Neural progenitor cell (in vitro differentiated cells): ENCODE data around the gene C9orf78. TPM values are rescaled to one million over a fixed set of nuclear protein-coding genes. Genes with fewer than 3 reads are reported as not detected.

Experiments
- DNase-seq: peaks from one replicate; pipeline ENCODE4 v3.0.0-alpha.2; 2016; ENCODE audit warnings: low spot score
- H2AFZ ChIP-seq: fragments of 200-600 bp; sonication (generic); replicated peaks from 2 replicates; pipeline ENCODE4 v1.6.1; 2016; ENCODE audit warnings: antibody characterized with exemption
- H3F3A ChIP-seq: fragments of 200-600 bp; sonication (generic); 2 replicates; pipeline ENCODE4 v1.6.1; 2016; ENCODE audit warnings: antibody characterized with exemption, low read depth
- H3K27ac ChIP-seq: fragments of 200-600 bp; sonication (generic); 2 replicates; pipeline ENCODE4 v1.5.1; 2016; ENCODE audit warnings: mild to moderate bottlenecking
- H3K27me3 ChIP-seq: fragments of 200-600 bp; sonication (generic); 2 replicates; pipeline ENCODE4 v1.6.1; 2016; ENCODE audit warnings: mild to moderate bottlenecking, moderate library complexity
- H3K36me3 ChIP-seq: fragments of 200-600 bp; sonication (generic); 2 replicates; pipeline ENCODE4 v1.5.1; 2016
- H3K4me1 ChIP-seq: fragments of 200-600 bp; sonication (generic); 2 replicates; pipeline ENCODE4 v1.6.1; 2016; ENCODE audit warnings: mixed run types
- H3K4me2 ChIP-seq: fragments of 200-600 bp; sonication (generic); 2 replicates; pipeline ENCODE4 v1.6.1; 2016
- H3K4me3 ChIP-seq: fragments of 200-600 bp; sonication (generic); 2 replicates; pipeline ENCODE4 v1.5.1; 2016
- H3K79me2 ChIP-seq: fragments of 200-600 bp; sonication (generic); 2 replicates; pipeline ENCODE4 v1.6.1; 2016; ENCODE audit warnings: low read depth
- H3K9ac ChIP-seq: fragments of 200-600 bp; sonication (generic); 2 replicates; pipeline ENCODE4 v1.6.1; 2016
- H3K9me3 ChIP-seq: fragments of 200-600 bp; sonication (generic); 2 replicates; pipeline ENCODE4 v1.5.1; 2016; ENCODE audit warnings: low read depth
- H4K20me1 ChIP-seq: fragments of 200-600 bp; sonication (generic); 2 replicates; pipeline ENCODE4 v1.6.1; 2016; ENCODE audit warnings: low read depth
- H3K27ac Mint-ChIP-seq: 3 replicates; pipeline ENCODE4 v1.8.0; 2021; ENCODE audit warnings: mixed read lengths
- H3K27me3 Mint-ChIP-seq: 2 replicates; pipeline ENCODE4 v1.8.0; 2022; ENCODE audit warnings: low read depth, mild to moderate bottlenecking, inconsistent platforms, moderate library complexity, mixed read lengths; ENCODE audit not compliant: insufficient read depth
- H3K36me3 Mint-ChIP-seq: 3 replicates; pipeline ENCODE4 v1.8.0; 2021; ENCODE audit warnings: mixed read lengths
- H3K4me1 Mint-ChIP-seq: 3 replicates; pipeline ENCODE4 v1.8.0; 2021; ENCODE audit warnings: mixed read lengths
- H3K4me3 Mint-ChIP-seq: 3 replicates; pipeline ENCODE4 v1.8.0; 2021; ENCODE audit warnings: mild to moderate bottlenecking, moderate library complexity, mixed read lengths
- H3K9me3 Mint-ChIP-seq: 3 replicates; pipeline ENCODE4 v1.8.0; 2020; ENCODE audit warnings: mixed read lengths
- EZH2 ChIP-seq: fragments of 200-600 bp; sonication (generic); IDR thresholded peaks from 2 replicates; pipeline ENCODE4 v1.6.1; 2017; ENCODE audit warnings: antibody characterized with exemption, mild to moderate bottlenecking, moderate library complexity
- EZH2phosphoT487 ChIP-seq: fragments of 200-600 bp; sonication (generic); IDR thresholded peaks from 2 replicates; pipeline ENCODE4 v1.6.1; 2017; ENCODE audit warnings: antibody characterized with exemption
- total RNA-seq: library from RNA; depleted of rRNA; stranded (reverse); fragments of >200 nt; gene quantifications from 2 replicates; pipeline ENCODE4 v1.2.3, GENCODE V29; 2015; ENCODE audit warnings: low replicate concordance
- TF ChIP-seq, protein P1 (sequence below): fragments of 200-600 bp; sonication (generic); IDR thresholded peaks from 2 replicates; pipeline ENCODE4 v1.5.1; 2017; ENCODE audit warnings: antibody characterized with exemption, mild to moderate bottlenecking

The C9orf78 gene
- total RNA-seq, 1 donor from 2014 or later = 42.2 TPM

DNA sequence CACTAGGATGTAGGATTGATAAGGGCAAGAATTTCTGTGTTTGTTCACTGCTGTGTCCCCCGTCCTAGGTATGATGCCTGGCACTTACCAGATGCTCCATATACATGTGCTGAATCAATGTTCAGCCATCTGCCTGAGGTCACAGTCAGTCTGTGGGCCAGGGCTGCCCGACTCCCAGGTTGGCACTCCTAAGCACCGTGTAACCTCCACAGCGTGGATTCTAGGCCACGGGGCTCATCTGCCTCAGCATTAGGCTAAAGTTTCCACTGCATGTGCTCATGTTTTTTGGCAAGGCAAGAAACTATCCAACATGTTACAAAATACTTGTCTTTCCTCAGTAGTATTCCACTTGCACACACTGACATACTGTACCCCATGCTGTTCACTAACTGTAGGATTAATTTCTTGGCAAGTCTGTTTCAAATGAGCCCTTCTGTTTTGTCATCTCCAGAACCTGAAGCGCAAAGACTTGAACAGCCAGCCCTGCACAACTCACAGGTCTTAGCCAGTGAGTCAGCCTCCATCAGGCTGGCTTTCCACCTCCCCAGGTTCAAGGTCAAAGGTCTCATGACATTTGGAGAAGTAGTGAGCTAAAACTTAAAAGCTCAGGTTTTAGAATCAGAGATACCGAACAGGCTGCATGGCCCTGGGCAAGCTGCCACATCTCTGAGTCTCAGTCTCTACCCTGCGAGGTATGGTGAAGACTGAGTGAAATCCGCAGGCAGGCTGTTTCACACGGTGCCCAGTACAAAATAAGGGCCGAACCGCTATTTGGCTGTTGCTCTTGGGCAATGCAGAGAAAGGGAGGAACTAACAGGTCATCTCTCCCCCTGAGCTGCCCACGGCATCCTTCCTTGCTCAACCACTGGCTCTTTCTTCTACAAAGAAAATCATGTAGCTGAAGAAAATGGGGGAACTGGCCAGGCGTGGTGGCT is 18.3 kb downstream of the C9orf78 start:
- peaks cover 3% of the 10 kb centered on the region for H3K79me2 ChIP-seq

DNA sequence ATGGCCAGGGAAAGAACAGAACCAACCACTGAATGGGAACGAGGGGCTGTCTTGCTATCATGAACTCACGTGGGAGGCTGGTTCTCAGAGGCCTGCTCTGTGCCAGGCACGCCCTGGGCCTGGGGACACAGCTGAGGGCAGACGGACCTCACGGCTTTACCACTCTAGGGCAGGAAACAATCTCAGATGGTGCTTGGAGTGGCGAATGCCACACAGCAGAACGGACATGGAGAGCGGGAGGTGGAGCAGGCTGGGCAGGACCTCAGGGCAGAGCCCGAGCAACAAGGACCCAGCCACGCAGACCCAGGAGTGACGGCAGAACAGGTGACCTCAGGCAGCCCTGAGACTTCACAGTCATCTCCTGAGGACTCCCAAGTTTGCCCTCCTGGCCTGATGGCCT is 19.8 kb downstream of the C9orf78 start:
- H2AFZ ChIP-seq = no peak overlapping the region
- peaks cover 16% of the 10 kb centered on the region for H4K20me1 ChIP-seq
- no peak overlapping the region for H3K4me3 ChIP-seq
- no peaks in the 10 kb centered on the region for H3K9me3 ChIP-seq
- no peaks in the 10 kb centered on the region for H3K9me3 Mint-ChIP-seq
- H3K27ac ChIP-seq = no peak overlapping the region
- no peak overlapping the region for H3K4me3 Mint-ChIP-seq
- no peak overlapping the region for H3K4me2 ChIP-seq
- peaks cover 7% of the 10 kb centered on the region for H3F3A ChIP-seq
- no peaks in the 10 kb centered on the region for H3K27me3 Mint-ChIP-seq
- no peak overlapping the region for H3K27ac Mint-ChIP-seq
- no peak overlapping the region for H3K9ac ChIP-seq
- H3K79me2 ChIP-seq = peaks cover 7% of the 10 kb centered on the region
- no peaks in the 10 kb centered on the region for H3K27me3 ChIP-seq
- H3K36me3 Mint-ChIP-seq = peaks cover 15% of the 10 kb centered on the region
- no peaks in the 10 kb centered on the region for H3K4me1 Mint-ChIP-seq
- H3K36me3 ChIP-seq = no peaks in the 10 kb centered on the region
- H3K4me1 ChIP-seq = no peaks in the 10 kb centered on the region
- no peak for DNase-seq
- TF ChIP-seq, protein P1, sequence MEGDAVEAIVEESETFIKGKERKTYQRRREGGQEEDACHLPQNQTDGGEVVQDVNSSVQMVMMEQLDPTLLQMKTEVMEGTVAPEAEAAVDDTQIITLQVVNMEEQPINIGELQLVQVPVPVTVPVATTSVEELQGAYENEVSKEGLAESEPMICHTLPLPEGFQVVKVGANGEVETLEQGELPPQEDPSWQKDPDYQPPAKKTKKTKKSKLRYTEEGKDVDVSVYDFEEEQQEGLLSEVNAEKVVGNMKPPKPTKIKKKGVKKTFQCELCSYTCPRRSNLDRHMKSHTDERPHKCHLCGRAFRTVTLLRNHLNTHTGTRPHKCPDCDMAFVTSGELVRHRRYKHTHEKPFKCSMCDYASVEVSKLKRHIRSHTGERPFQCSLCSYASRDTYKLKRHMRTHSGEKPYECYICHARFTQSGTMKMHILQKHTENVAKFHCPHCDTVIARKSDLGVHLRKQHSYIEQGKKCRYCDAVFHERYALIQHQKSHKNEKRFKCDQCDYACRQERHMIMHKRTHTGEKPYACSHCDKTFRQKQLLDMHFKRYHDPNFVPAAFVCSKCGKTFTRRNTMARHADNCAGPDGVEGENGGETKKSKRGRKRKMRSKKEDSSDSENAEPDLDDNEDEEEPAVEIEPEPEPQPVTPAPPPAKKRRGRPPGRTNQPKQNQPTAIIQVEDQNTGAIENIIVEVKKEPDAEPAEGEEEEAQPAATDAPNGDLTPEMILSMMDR = no peak
- TF ChIP-seq EZH2 (no peak), EZH2phosphoT487 (no peak)

More for the DNA sequence above, 18.3 kb downstream of the C9orf78 start:
- no peak overlapping the region for H3K4me3 ChIP-seq
- no peak overlapping the region for H3K9ac ChIP-seq
- H3F3A ChIP-seq = peaks cover 5% of the 10 kb centered on the region
- peaks cover 5% of the 10 kb centered on the region for H3K36me3 ChIP-seq
- TF ChIP-seq EZH2 (no peak), EZH2phosphoT487 (no peak)
- TF ChIP-seq, protein P1 = no peak
- H3K9me3 ChIP-seq = no peaks in the 10 kb centered on the region
- Mint-ChIP-seq H3K4me1 (no peaks in the 10 kb centered on the region), H3K27ac (no peak overlapping the region), H3K36me3 (peaks cover 13% of the 10 kb centered on the region), H3K9me3 (no peaks in the 10 kb centered on the region), H3K4me3 (no peak overlapping the region), H3K27me3 (no peaks in the 10 kb centered on the region)
- H3K27me3 ChIP-seq = no peaks in the 10 kb centered on the region
- H3K27ac ChIP-seq = no peak overlapping the region
- no peaks in the 10 kb centered on the region for H3K4me1 ChIP-seq
- no peak overlapping the region for H3K4me2 ChIP-seq
- H4K20me1 ChIP-seq = peaks cover 13% of the 10 kb centered on the region
- no peak for DNase-seq
- no peak overlapping the region for H2AFZ ChIP-seq

DNA sequence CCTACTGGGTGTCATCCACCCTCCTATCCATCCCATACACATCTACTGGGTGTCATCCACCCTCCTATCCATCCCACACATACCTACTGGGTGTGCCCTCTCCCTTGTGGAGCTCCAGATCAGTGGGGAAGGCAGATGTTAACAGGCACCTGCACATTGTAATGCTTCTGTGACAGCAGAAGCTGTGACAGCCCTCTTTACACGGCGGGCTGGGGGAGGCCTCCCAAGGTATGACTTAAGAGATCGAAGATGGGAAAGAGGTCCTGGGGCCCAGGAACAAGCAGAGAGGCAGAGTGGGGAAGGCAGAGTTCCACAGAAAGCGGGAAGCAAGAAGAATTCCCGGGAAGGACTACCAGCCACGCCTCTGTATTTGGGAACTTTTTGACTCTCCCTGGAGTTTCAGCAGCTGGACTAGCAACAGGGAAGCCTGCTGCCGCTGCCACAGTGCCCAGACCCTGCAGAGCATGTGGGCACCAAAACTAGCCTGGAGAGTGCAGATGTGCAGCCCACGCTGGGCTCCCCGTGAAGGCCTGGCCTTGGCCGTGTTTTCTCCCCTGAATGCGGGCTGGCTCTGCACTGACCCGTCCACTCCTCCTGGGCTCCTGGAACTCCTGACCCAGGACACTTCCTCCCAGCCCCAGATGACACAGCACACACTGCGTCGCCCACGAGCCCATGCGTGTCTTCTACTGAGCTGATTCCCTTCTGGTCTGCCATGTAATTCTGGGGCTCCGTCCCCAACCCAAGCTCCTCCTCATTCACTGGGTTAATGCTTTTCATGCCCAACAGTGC is 20.4 kb downstream of the C9orf78 start:
- H3K27me3 ChIP-seq = no peaks in the 10 kb centered on the region
- H3K27ac ChIP-seq = no peak overlapping the region
- Mint-ChIP-seq H3K9me3 (no peaks in the 10 kb centered on the region), H3K27ac (no peak overlapping the region), H3K4me3 (no peak overlapping the region), H3K27me3 (no peaks in the 10 kb centered on the region), H3K4me1 (no peaks in the 10 kb centered on the region), H3K36me3 (peaks cover 17% of the 10 kb centered on the region)
- H3K9me3 ChIP-seq = no peaks in the 10 kb centered on the region
- no peak overlapping the region for H3K4me2 ChIP-seq
- no peak overlapping the region for H3K4me3 ChIP-seq
- DNase-seq = no peak
- no peaks in the 10 kb centered on the region for H3K36me3 ChIP-seq
- TF ChIP-seq EZH2phosphoT487 (no peak), EZH2 (no peak)
- TF ChIP-seq, protein P1 = no peak
- peaks cover 16% of the 10 kb centered on the region for H4K20me1 ChIP-seq
- H3K9ac ChIP-seq = no peak overlapping the region
- no peaks in the 10 kb centered on the region for H3K4me1 ChIP-seq
- H3F3A ChIP-seq = peaks cover 7% of the 10 kb centered on the region
- H3K79me2 ChIP-seq = peaks cover 8% of the 10 kb centered on the region
- no peak overlapping the region for H2AFZ ChIP-seq
